Stimulated activated CD8-positive, alpha-beta memory T cell treated with anti-CD3 and anti-CD28 coated beads, Interleukin-7, amount 100 ng/mL, for 4 hours (primary cell): ENCODE measurements around the gene DACT3.

Experiments used
- DNase-seq, 2 donors: peaks; one replicate each; pipeline ENCODE4 v3.0.0-alpha.2; 2020; ENCODE audit warnings: low read depth in 2 of 2

DACT3 gene

GRCh38 chr19:46665072-46665471, 4.1 kb upstream of the DACT3 start:
- DNase-seq = no peak

- DNase-seq = peak; percentile 61 to 63
Measured at GRCh38 chr19:46661735-46662592, 982 bp upstream of the DACT3 start.

GRCh38 chr19:46660551-46661019, 397 bp downstream of the DACT3 start:
- no peak for DNase-seq

- DNase-seq = no peak
Measured at GRCh38 chr19:46660008-46660517, 919 bp downstream of the DACT3 start.

- no peak for DNase-seq
Measured at GRCh38 chr19:46659151-46660007, 1.6 kb downstream of the DACT3 start.

- DNase-seq = no peak
Measured at GRCh38 chr19:46656541-46656940, 4.4 kb downstream of the DACT3 start.

GRCh38 chr19:46654621-46655152, 6.3 kb downstream of the DACT3 start:
- no peak for DNase-seq

- DNase-seq = no peak
Measured at GRCh38 chr19:46650445-46650844, 10.5 kb downstream of the DACT3 start.

GRCh38 chr19:46648961-46649960, 11.7 kb downstream of the DACT3 start:
- no peak for DNase-seq

GRCh38 chr19:46648060-46648960, 12.7 kb downstream of the DACT3 start:
- no peak for DNase-seq

- DNase-seq = no peak
Measured at GRCh38 chr19:46646402-46646801, 14.6 kb downstream of the DACT3 start.

- no peak for DNase-seq
Measured at GRCh38 chr19:46644720-46645119, 16.3 kb downstream of the DACT3 start.

GRCh38 chr19:46640656-46641055, 20.3 kb downstream of the DACT3 start:
- DNase-seq = no peak

- DNase-seq = no peak
Measured at GRCh38 chr19:46639358-46640182, 21.4 kb downstream of the DACT3 start.

- DNase-seq = no peak
Measured at GRCh38 chr19:46637224-46637623, 23.8 kb downstream of the DACT3 start.

- no peak for DNase-seq
Measured at GRCh38 chr19:46635920-46636761, 24.8 kb downstream of the DACT3 start, which contains the start of gene GNG8. Gene GNG8 (minus strand): TSS chr19:46636202. CDS start chr19:46634682, 1,520 bp downstream.

- DNase-seq = no peak
Measured at GRCh38 chr19:46634656-46635218, 26.2 kb downstream of the DACT3 start.
